RPMI7951 (cell line): ENCODE results near the gene FGD2. TPM values are rescaled to one million over a fixed set of nuclear protein-coding genes. Genes with fewer than 3 reads are reported as not detected.
A peak's percentile ranks its signal among the peaks of the same experiment; 100 is the strongest.

Experiments
- DNase-seq: peaks from one replicate; pipeline ENCODE4 v3.0.0-alpha.2; 2012; ENCODE audit warnings: low read depth
- total RNA-seq: library from RNA; depleted of rRNA; stranded (reverse); fragments of >200 nt; shearing (Covaris generic); gene quantifications from 2 replicates; pipeline ENCODE4 v1.2.3, GENCODE V29; 2014; rRNA removed

Gene FGD2
- not detected in 2 replicates for total RNA-seq

- no peak for DNase-seq
Observed at GRCh38 chr6:37005061-37005810, at the start of gene FGD2. Gene FGD2, plus strand, starts transcription at chr6:37005655. Its CDS starts 163 bp downstream, at chr6:37005818.

DNA sequence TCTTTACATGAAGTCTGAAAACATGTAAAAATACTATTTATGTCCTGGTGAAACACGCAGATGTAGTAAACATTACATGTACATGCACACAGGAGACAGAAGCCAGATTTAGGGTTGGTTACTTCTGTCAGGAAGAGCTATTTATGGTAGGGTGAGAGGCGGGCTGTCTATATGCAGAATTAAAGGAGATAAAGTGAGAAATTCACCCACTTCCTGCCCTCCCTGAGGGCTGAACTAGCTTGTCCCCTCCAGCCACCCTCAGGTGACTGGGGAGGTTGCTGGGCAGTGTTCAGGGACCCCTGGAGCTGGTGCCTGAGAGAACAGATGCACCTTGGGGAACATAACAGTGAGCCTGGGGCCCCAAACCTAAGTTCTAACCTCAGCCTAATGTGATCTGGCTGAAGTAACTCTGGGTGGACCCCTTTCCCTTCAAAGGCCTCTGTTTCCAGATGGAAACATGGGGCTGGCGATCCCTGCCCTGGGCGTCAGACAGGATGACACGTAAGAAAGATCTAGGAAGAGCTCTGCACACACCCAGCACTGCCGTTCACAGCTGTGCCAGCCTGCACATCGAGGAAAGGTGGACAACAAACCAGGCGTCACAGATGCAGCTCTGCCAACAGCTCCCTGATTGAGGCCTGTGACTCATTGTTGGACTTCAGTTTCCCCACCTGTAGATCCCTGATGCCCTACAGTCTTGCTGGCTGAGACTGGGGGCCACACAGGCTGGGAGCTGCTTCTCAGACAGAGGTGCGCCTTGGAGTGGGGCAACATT, 49.6 kb upstream of the FGD2 start:
- peak; percentile 34 for DNase-seq

DNA sequence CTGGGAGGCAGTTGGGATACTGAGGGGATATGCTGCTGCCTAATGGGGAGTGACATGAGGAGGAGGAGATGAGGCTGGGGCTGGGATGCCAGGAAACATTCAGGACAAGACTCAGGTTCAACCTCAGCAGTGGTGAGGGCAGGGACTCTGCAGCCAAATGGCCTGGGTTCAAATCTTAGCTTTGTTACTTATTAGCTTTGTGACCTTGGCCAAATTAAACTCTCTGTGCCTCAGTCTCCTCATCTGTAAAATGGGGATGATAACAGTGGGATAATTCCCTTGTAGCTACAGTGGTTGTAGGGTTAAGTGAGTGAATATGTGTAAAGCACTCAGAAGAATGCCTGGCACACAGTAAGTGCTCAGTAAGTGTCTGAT, 49.0 kb upstream of the FGD2 start:
- DNase-seq, result no peak

DNA sequence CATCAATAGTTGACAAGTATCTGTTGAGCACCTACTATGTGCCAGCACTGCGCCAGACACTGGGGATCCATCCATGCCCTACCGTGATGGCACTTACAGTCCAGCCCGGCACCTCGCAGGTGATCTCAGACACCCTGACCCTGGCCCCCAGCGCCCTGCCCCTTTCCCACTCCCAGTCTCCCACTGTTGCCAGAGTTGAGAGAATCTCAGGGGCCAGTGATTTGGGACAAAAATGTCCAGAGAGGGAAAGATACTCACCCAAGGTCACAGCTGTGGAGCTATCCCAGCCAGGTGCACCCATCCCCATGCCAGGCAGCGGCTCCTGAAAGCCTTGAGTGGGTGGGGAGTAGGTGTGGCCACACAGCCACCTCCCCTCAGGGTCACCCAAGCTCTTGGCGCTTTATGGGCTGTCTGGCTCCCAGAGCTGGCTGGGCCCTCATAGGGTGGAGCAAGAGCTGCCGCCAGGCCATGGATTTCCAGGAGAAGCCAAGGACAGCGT, 47.6 kb upstream of the FGD2 start:
- no peak for DNase-seq

- no peak for DNase-seq
Observed at GRCh38 chr6:36958775-36959554, 46.5 kb upstream of the FGD2 start.

DNA sequence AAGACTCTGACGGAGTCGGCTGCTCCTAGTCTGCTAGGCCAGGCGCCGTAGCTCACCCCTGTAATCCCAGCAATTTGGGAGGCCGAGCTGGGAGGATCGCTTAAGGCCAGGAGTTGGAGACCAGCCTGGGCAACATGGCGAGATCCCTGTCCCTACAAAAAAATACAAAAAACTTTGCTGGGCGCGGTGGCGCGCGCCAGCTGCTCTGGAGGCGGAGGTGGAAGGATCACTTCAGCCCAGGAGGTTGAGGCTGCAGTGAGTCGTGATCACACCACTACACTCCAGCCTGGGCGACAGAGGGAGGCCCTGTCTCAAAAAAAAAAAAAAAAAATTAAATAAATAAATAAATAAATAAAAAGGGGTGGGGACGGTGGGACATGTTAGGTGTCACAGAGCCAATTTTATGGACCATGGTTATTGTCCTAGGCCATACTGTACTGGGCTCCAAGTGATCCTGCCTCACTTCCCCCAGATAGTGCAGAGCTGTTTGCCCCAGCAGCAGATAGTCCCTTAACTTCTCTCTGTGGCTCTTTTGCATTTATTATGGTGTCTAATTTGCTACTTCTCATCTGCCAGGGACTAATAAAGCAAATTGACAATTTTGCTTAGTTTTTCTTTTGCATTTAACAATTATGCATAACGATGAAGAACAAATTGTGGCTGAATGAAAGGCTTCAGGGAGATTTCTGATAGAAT, 45.8 kb upstream of the FGD2 start:
- DNase-seq, result no peak

DNA sequence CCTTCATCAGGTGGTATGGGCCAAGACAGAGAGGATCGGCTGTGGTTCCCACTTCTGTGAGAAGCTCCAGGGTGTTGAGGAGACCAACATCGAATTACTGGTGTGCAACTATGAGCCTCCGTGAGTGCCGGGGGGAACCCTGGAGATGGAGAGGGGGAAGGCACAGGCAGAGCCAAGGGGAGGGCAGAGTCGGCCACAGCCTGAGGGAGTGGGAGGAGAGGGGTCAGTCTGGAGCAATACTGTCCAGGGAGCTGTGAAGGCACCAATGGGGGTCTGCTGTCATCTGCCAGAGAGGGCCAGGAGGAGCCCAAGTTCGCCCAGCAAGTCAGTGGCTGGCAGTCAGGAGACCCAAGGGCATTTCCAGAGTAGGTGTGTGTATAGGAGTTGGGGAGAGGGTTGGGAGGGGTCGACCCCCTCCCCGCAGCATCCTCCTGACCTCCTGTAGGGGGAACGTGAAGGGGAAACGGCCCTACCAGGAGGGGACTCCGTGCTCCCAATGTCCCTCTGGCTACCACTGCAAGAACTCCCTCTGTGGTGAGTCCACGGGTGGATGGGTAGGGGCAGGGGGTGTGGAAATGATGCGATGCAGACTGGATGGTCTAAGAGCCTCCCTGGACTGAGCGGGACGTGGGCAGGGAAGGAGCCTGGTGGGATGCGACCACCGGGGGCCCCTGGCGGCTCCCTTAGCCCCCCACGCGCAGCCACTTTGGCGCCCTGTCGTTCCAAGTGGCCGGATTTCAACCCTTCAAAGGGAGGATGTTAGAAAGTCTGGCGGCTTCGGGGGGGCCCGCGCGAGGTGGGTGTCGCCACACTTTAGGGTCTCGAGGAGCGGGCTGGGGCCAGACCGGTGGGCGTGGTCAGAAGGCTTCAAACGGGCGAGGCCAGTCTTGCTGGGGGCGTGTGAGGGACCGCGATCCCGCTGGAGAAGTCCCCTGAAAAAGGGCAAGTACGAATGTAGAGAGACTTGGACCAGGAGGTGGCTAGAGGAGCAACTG, 43.7 kb upstream of the FGD2 start:
- no peak for DNase-seq

GRCh38 chr6:36962874-36963273, 42.6 kb upstream of the FGD2 start:
- peak; percentile 18 for DNase-seq

GRCh38 chr6:36963451-36964290, 41.8 kb upstream of the FGD2 start:
- DNase-seq, result no peak

GRCh38 chr6:36964349-36964748, 41.1 kb upstream of the FGD2 start:
- no peak for DNase-seq

DNA sequence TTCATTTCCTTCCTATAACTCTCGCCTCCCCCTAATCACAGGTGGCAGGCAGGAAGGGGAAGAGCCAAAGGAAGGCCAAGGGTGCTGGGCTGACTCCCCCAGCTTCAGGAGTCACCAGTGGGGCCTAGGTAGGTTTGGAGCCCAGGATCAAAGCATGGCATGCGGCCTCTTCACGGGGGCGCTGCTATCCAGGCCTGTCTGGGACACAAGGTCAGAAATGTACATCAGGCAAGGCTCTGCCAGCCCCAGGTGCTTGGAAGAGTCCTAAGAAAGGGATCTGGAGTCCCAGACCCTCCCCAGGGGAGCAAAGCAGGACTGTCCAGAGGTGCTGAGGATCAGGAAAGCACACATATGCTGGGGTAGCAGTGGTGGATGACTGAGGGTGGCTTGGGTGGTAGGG, 40.5 kb upstream of the FGD2 start:
- DNase-seq, result no peak

DNA sequence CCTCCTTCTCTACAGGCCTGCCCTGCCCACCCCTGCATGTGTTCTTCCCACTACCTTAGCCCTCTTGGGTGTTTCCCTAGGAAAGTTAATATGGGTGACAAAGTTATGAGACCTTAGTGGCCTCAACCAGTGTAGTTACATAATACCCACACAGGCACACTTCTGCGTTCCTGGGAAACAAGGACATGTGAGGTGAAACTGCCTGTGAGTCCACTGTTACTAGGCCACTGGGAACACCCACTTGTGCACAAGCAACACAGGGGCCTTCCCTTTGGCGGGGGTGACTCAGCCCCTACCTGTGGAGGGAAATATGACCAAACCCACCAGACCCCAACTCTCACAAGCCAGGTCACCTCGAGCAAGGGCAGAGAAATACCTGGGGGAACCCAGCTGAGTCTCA, 38.2 kb upstream of the FGD2 start:
- no peak for DNase-seq

GRCh38 chr6:36967757-36968156, 37.7 kb upstream of the FGD2 start:
- no peak for DNase-seq

DNA sequence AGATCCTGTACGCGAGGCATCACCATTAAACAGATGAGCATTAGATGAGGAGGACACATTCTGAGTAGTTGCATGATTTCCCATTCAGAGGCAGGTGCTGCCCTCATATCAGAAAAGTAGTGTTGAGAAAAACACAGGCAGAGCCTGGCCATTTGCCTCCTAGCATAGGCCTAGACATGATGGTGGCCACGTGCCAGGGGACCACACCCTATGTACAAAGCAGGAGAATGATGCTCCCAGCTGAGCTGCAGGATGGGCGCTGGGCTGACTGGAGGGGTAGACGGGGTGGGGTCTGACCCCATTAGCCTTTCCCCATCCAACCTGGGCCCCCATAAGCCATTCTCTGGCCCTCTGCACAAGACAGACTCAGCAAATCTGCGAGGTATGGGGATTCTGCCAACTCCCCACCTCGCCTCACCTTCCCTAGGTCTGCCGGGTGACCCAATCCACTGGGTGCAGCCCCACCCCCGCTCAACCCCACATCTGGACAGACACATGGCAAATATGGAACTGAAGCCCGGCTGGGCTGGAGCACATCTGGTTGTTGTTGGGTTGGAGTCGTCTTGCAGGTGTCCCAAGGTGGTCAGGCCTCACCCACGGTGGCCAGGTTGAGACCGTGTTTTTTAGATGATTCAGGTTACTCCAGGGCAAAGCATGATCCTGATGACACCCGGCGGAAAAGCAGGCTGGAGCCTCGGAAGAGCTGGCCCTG, 37.0 kb upstream of the FGD2 start:
- DNase-seq, result no peak

DNA sequence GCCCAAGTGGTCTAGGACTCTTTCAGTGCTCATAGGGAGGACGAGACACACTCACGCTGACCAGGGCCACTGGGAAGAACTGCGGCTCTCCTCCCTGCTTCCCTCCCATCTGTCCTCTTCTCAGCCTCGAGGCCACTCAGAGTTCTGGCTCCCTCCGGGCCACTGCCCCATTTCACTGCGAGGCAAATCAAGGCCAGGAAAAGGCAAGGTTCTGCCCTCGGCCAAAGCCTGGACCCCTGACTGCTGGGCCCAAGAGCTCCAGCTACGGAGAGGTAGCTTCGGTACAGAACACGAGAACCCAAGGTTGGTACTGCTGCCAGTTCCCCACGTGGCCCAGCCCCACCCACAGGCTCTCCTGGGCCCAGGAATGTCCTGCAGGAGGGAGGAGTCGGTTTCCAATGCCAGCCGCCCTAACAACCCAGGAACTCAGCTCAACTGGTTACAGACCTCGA, 36.2 kb upstream of the FGD2 start:
- DNase-seq, result no peak

DNA sequence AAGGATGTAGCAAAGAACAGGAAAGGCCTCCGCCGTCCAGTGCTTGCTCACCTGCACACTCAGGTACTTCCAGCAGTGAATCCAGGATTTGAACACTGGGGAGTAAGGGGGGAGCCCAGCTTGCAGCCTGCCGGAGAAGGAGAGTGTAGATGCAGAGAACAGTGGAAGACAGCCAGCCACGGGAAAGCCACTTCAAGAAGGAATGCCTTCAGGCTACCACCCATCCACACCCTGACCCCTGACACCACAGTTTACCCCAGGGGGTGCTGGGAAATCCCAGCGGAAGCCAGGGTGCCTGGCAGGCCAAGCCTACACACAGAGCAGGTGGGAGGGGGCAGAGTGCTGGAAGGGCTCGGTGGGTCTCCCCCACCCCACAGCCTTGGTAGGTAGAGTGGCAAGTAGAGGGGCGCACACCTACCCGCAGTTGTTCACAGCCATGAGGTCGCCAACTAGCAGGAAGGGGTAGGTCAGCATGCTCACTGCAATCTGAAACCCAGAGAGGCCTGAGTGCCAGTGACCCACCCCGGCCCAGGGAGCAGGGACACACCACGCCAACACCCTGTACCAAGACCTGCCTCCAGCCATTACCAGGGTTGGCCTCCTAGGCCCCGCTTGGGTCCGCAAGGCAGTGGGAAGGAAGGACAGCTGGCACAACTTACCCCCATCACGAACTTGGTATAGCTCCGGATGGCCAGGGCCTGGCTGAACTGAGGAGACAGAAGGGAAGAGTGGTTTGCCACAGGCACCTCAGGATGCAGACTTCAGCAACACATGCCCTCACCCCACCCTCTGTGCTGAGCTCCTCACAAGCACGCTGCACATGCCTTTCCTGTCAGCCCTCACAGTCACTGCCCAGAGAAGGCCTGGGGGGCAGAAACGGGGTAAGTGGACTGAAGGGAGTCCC, 35.2 kb upstream of the FGD2 start:
- no peak for DNase-seq
